ENCODE data around the gene OR6C1. TPM values are rescaled to one million over a fixed set of nuclear protein-coding genes. Genes with fewer than 3 reads are reported as not detected.
"Not testable (repeated sequence)": the region's sequence is repeated elsewhere in the genome, so short reads cannot be mapped to it uniquely, and the experiment has no call there.

Gene OR6C1
- not detected for total RNA-seq

DNA sequence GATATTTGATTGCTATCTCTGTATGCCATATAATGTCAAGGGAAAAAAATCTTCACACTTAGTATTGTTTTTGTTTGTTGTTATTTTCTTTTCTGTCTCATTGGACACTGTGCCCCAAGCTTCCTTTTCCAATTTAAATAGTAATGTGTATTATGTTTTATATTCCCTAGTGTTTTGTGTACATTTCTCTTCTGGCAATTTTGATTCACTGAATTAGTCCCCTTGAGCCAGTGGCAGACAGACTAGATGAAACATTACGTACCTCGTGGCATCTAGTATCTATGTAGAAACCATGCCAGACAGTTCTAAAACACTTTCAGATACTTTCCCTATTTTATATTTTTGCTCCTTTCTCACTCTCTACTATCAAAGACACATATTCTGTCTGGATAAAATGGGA lies at the start of gene OR6C1:
OR6C1 (plus strand) TSS at position 301 of the 400 bp plus-strand sequence. CDS start 6,257 bp downstream, outside the sequence.
- ChIA-PET CTCF (no interaction called here), POLR2A (no interaction called here)
- Mint-ChIP-seq H3K4me1 (ENCODE audit: low read depth) (no peaks in the 10 kb centered on the region), H3K27ac (no peak within 1 kb of the TSS), H3K36me3 (no peaks in the 10 kb centered on the region), H3K27me3 (peaks cover 15% of the 10 kb centered on the region), H3K4me3 (no peak within 1 kb of the TSS), H3K9me3 (no peaks in the 10 kb centered on the region)
- DNase-seq = no peak
- intact Hi-C loops (cut with micrococcal nuclease) = no loop called here

- peaks cover 18% of the 10 kb centered on the region for H3K27me3 Mint-ChIP-seq
- ChIA-PET POLR2A (no interaction called here), CTCF (no interaction called here)
- no peaks in the 10 kb centered on the region for H3K4me1 Mint-ChIP-seq (ENCODE audit: low read depth)
- intact Hi-C loops (cut with micrococcal nuclease) = no loop called here
- H3K4me3 Mint-ChIP-seq = no peak overlapping the region
- peaks cover 4% of the 10 kb centered on the region for H3K9me3 Mint-ChIP-seq
- no peak for DNase-seq
- H3K36me3 Mint-ChIP-seq = no peaks in the 10 kb centered on the region
- H3K27ac Mint-ChIP-seq = no peak overlapping the region
Observed at GRCh38 chr12:55280991-55281390, 33.2 kb upstream of the OR6C1 start.

GRCh38 chr12:55289999-55290398 lies 24.1 kb upstream of the OR6C1 start:
- Mint-ChIP-seq H3K4me1 (ENCODE audit: low read depth) (no peaks in the 10 kb centered on the region), H3K27me3 (peaks cover 5% of the 10 kb centered on the region), H3K9me3 (no peaks in the 10 kb centered on the region), H3K27ac (no peak overlapping the region), H3K4me3 (no peak overlapping the region), H3K36me3 (no peaks in the 10 kb centered on the region)
- CTCF ChIA-PET = no interaction called here
- POLR2A ChIA-PET = no interaction called here
- DNase-seq = no peak
- intact Hi-C loops (cut with micrococcal nuclease) = no loop called here

DNA sequence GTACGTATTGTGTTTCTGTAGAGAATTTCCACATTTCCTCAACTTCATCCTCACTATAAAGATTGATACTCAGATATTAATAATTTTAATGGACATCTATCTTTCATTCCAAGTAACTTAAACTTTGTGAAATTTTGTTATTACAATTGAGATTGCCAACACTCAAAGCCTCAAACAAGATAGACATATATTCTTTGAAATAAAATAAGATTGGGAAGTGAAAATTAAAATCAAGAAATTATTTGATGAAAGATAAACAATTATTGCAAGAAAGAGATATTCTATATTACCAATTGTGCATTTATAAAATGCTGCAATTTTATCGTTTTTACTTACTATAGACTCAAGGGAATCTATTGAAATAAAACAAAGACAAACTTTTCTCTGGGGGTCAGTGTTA lies 17.7 kb upstream of the OR6C1 start, which contains the start of gene OR6C6:
OR6C6 (minus strand) TSS at position 101 of the 400 bp plus-strand sequence. CDS start 1,337 bp downstream, outside the sequence.
- no peak within 1 kb of the TSS for H3K4me3 Mint-ChIP-seq
- no peaks in the 10 kb centered on the region for H3K4me1 Mint-ChIP-seq (ENCODE audit: low read depth)
- intact Hi-C loops (cut with micrococcal nuclease) = no loop called here
- DNase-seq = no peak
- H3K9me3 Mint-ChIP-seq = no peaks in the 10 kb centered on the region
- ChIA-PET CTCF (no interaction called here), POLR2A (no interaction called here)
- H3K36me3 Mint-ChIP-seq = no peaks in the 10 kb centered on the region
- H3K27me3 Mint-ChIP-seq = peaks cover 17% of the 10 kb centered on the region
- H3K27ac Mint-ChIP-seq = no peak within 1 kb of the TSS

GRCh38 chr12:55320201-55320600 lies 6.1 kb downstream of the OR6C1 start:
- H3K27me3 Mint-ChIP-seq = peaks cover 10% of the 10 kb centered on the region
- H3K9me3 Mint-ChIP-seq = no peaks in the 10 kb centered on the region
- DNase-seq = no peak
- ChIA-PET CTCF (no interaction called here), POLR2A (no interaction called here)
- intact Hi-C loops (cut with micrococcal nuclease) = no loop called here
- H3K27ac Mint-ChIP-seq = no peak overlapping the region
- H3K36me3 Mint-ChIP-seq = no peaks in the 10 kb centered on the region
- H3K4me3 Mint-ChIP-seq = no peak overlapping the region
- H3K4me1 Mint-ChIP-seq (ENCODE audit: low read depth) = no peaks in the 10 kb centered on the region

- H3K36me3 Mint-ChIP-seq; DNase-seq; intact Hi-C loops (cut with micrococcal nuclease); H3K4me1 Mint-ChIP-seq (ENCODE audit: low read depth); H3K27ac Mint-ChIP-seq; H3K9me3 Mint-ChIP-seq; POLR2A ChIA-PET; H3K4me3 Mint-ChIP-seq; CTCF ChIA-PET: not testable (repeated sequence)
- peaks cover 12% of the 10 kb centered on the region for H3K27me3 Mint-ChIP-seq
Observed at GRCh38 chr12:55325801-55326200, 11.7 kb downstream of the OR6C1 start.

DNA sequence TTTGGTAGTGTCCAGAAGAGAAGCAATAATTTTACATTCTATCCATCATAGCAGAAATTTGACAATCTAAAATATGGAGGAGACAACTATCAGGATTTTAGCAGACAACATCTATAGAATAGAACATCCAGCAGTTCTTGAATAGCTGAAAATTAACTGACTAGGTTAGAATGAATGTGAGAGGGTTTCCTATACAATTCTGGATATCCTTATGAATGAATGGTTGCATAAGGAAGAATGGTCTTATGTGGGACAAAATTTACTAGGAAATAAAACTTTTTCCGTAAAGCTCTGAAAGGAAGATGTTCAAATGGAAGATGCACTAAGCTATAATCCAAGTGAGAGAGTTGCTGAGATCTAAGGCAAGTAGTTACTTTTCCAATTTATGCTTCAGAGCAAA lies 16.3 kb downstream of the OR6C1 start, which contains the start of gene OR6C3:
OR6C3 (plus strand) TSS at position 301 of the 400 bp plus-strand sequence. CDS start 955 bp downstream, outside the sequence.
- POLR2A ChIA-PET = interaction anchor here (0.6 kb wide), 1 partner anchor 1172 kb away, joined by 3 read pairs; no protein-coding TSS in a partner anchor
- peaks cover 9% of the 10 kb centered on the region for H3K27me3 Mint-ChIP-seq
- no peak for DNase-seq
- no peaks in the 10 kb centered on the region for H3K4me1 Mint-ChIP-seq (ENCODE audit: low read depth)
- no peaks in the 10 kb centered on the region for H3K36me3 Mint-ChIP-seq
- H3K27ac Mint-ChIP-seq = no peak within 1 kb of the TSS
- intact Hi-C loops (cut with micrococcal nuclease) = no loop called here
- H3K9me3 Mint-ChIP-seq = no peaks in the 10 kb centered on the region
- no peak within 1 kb of the TSS for H3K4me3 Mint-ChIP-seq
- CTCF ChIA-PET = no interaction called here

- Mint-ChIP-seq H3K4me1 (ENCODE audit: low read depth) (no peaks in the 10 kb centered on the region), H3K9me3 (no peaks in the 10 kb centered on the region), H3K4me3 (no peak overlapping the region), H3K36me3 (no peaks in the 10 kb centered on the region), H3K27ac (no peak overlapping the region), H3K27me3 (peaks cover 7% of the 10 kb centered on the region)
- intact Hi-C loops (cut with micrococcal nuclease) = no loop called here
- ChIA-PET POLR2A (no interaction called here), CTCF (no interaction called here)
- no peak for DNase-seq
Observed at GRCh38 chr12:55336002-55336401, 21.9 kb downstream of the OR6C1 start.

GRCh38 chr12:55355338-55355737 lies 41.2 kb downstream of the OR6C1 start:
- intact Hi-C loops (cut with micrococcal nuclease); DNase-seq; H3K4me3 Mint-ChIP-seq; H3K36me3 Mint-ChIP-seq; POLR2A ChIA-PET; H3K4me1 Mint-ChIP-seq (ENCODE audit: low read depth); H3K9me3 Mint-ChIP-seq; H3K27ac Mint-ChIP-seq; CTCF ChIA-PET: not testable (repeated sequence)
- H3K27me3 Mint-ChIP-seq = peaks cover 24% of the 10 kb centered on the region

DNA sequence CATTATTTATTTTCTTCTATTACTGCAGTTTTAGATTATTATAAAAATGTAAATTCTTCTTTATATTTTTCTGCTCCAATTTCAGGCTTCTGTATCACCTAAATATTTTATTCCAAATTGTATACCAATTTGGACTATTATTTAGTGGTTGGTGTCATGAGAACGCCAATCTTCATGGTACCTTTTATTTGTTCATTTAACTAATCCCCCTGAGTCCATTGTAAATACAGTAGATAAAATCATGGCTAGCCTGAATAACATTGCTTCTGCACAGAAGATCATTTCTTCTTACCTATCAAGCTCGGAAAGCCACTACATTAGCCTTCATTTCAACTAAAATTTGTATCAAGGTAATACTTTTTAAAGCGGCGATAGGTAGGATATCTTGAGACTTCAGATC lies 48.5 kb downstream of the OR6C1 start, which contains the start of gene OR6C75:
OR6C75 (plus strand) TSS at position 301 of the 400 bp plus-strand sequence. CDS start 2,136 bp downstream, outside the sequence.
- intact Hi-C loops (cut with micrococcal nuclease) = no loop called here
- no peak for DNase-seq

DNA sequence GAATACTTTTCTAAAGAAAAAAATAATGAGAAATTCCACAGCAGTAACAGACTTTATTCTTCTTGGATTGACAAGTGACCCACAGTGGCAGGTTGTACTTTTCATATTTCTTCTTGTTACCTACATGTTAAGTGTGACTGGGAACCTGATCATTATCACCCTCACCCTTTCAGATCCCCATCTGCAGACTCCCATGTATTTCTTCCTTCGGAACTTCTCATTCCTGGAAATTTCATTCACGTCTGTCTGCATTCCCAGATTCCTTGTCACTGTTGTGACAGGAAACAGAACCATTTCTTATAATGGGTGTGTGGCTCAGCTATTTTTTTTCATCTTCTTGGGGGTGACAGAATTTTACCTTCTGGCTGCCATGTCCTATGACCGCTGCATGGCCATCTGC lies 50.9 kb downstream of the OR6C1 start:
- intact Hi-C loops (cut with micrococcal nuclease) = no loop called here
- Mint-ChIP-seq H3K9me3 (no peaks in the 10 kb centered on the region), H3K27me3 (peaks cover 10% of the 10 kb centered on the region), H3K4me1 (ENCODE audit: low read depth) (no peaks in the 10 kb centered on the region), H3K36me3 (no peaks in the 10 kb centered on the region), H3K4me3 (no peak overlapping the region), H3K27ac (no peak overlapping the region)
- ChIA-PET POLR2A (no interaction called here), CTCF (no interaction called here)
- no peak for DNase-seq

More for the DNA sequence above, 48.5 kb downstream of the OR6C1 start, which contains the start of gene OR6C75:
- Mint-ChIP-seq H3K36me3 (no peaks in the 10 kb centered on the region), H3K4me3 (no peak within 1 kb of the TSS), H3K4me1 (ENCODE audit: low read depth) (no peaks in the 10 kb centered on the region), H3K27me3 (peaks cover 12% of the 10 kb centered on the region), H3K9me3 (no peaks in the 10 kb centered on the region), H3K27ac (no peak within 1 kb of the TSS)
- POLR2A ChIA-PET = no interaction called here
- CTCF ChIA-PET = no interaction called here

All from activated CD4-positive, alpha-beta memory T cell treated with anti-CD3 and anti-CD28 coated beads for 36 hours (primary cell).